H9 (cell line): Measurements from ENCODE around the gene PRR13. TPM values are rescaled to one million over a fixed set of nuclear protein-coding genes. Genes with fewer than 3 reads are reported as not detected.

ENCODE experiments used
- DNase-seq: peaks from one replicate; pipeline ENCODE4 v3.0.0-alpha.2; 2017
- H2AFZ ChIP-seq: one replicate; pipeline ENCODE4 v1.6.1; 2013; ENCODE audit warnings: mild to moderate bottlenecking, low read length, control low read depth, moderate library complexity
- H2AK5ac ChIP-seq: 2 replicates; pipeline ENCODE4 v1.6.1; 2013; ENCODE audit warnings: low read length, control low read depth, mixed read lengths; ENCODE audit not compliant: insufficient read length
- H2BK120ac ChIP-seq: one replicate; pipeline ENCODE4 v1.6.1; 2013; ENCODE audit warnings: low read depth, mild to moderate bottlenecking, low read length, control low read depth, inconsistent platforms; ENCODE audit not compliant: poor library complexity, severe bottlenecking
- H2BK12ac ChIP-seq: 2 replicates; pipeline ENCODE4 v1.6.1; 2013; ENCODE audit warnings: low read length, control low read depth, mixed read lengths, low read depth; ENCODE audit not compliant: insufficient read length
- H2BK15ac ChIP-seq: 2 replicates; pipeline ENCODE4 v1.6.1; 2013; ENCODE audit warnings: low read depth, low read length, control low read depth
- H2BK20ac ChIP-seq: one replicate; pipeline ENCODE4 v1.6.1; 2013; ENCODE audit warnings: low read depth, mild to moderate bottlenecking, low read length, control low read depth, inconsistent platforms; ENCODE audit not compliant: poor library complexity, severe bottlenecking
- H2BK5ac ChIP-seq: 2 replicates; pipeline ENCODE4 v1.6.1; 2013; ENCODE audit warnings: low read length, control low read depth, mixed read lengths; ENCODE audit not compliant: insufficient read length
- H3K14ac ChIP-seq: 2 replicates; pipeline ENCODE4 v1.6.1; 2013; ENCODE audit warnings: low read length, control low read depth; ENCODE audit not compliant: insufficient read depth
- H3K18ac ChIP-seq: 2 replicates; pipeline ENCODE4 v1.6.1; 2013; ENCODE audit warnings: low read depth, mild to moderate bottlenecking, mixed read lengths, low read length, control low read depth; ENCODE audit not compliant: insufficient read length
- H3K23ac ChIP-seq: 2 replicates; pipeline ENCODE4 v1.6.1; 2013; ENCODE audit warnings: low read length, control low read depth, mixed read lengths, low read depth; ENCODE audit not compliant: insufficient read length
- H3K23me2 ChIP-seq: 2 replicates; pipeline ENCODE4 v1.6.1; 2013; ENCODE audit warnings: low read depth, mild to moderate bottlenecking, mixed read lengths, low read length, control low read depth; ENCODE audit not compliant: insufficient read length, poor library complexity, severe bottlenecking
- H3K27ac ChIP-seq: 2 replicates; pipeline ENCODE4 v1.5.1; 2013; ENCODE audit warnings: low read length, control low read depth, mixed read lengths, low read depth; ENCODE audit not compliant: insufficient read length
- H3K27me3 ChIP-seq: 2 replicates; pipeline ENCODE4 v1.6.1; 2013; ENCODE audit warnings: low read length, control low read depth, inconsistent platforms; ENCODE audit not compliant: insufficient read depth
- H3K4ac ChIP-seq: 2 replicates; pipeline ENCODE4 v1.6.1; 2013; ENCODE audit warnings: low read depth, mild to moderate bottlenecking, control low read depth, inconsistent platforms, low read length, moderate library complexity
- H3K4me1 ChIP-seq: 2 replicates; pipeline ENCODE4 v1.6.1; 2013; ENCODE audit warnings: low read length, control low read depth, inconsistent platforms; ENCODE audit not compliant: insufficient read depth
- H3K4me2 ChIP-seq: 2 replicates; pipeline ENCODE4 v1.6.1; 2013; ENCODE audit warnings: low read length, control low read depth, mixed read lengths; ENCODE audit not compliant: insufficient read length, insufficient read depth
- H3K56ac ChIP-seq: 2 replicates; pipeline ENCODE4 v1.6.1; 2013; ENCODE audit warnings: low read depth, mild to moderate bottlenecking, mixed read lengths, low read length, control low read depth; ENCODE audit not compliant: insufficient read length
- H3K79me1 ChIP-seq: 2 replicates; pipeline ENCODE4 v1.6.1; 2013; ENCODE audit warnings: low read depth, mild to moderate bottlenecking, moderate library complexity, low read length, control low read depth, inconsistent platforms; ENCODE audit not compliant: insufficient read depth, poor library complexity, severe bottlenecking
- H3K79me2 ChIP-seq: 2 replicates; pipeline ENCODE4 v1.6.1; 2013; ENCODE audit warnings: low read length, control low read depth, inconsistent platforms; ENCODE audit not compliant: insufficient read depth
- H3K9ac ChIP-seq: 2 replicates; pipeline ENCODE4 v1.6.1; 2013; ENCODE audit warnings: low read length, control low read depth, mixed read lengths; ENCODE audit not compliant: insufficient read length; ENCODE audit errors: extremely low read depth
- H3K9me3 ChIP-seq: one replicate; pipeline ENCODE4 v1.6.1; 2013; ENCODE audit warnings: low read depth, low read length, inconsistent platforms; ENCODE audit not compliant: control insufficient read depth
- H3T11ph ChIP-seq: one replicate; pipeline ENCODE4 v1.6.1; 2013; ENCODE audit warnings: mild to moderate bottlenecking, low read length, control low read depth, inconsistent platforms
- H4K20me1 ChIP-seq: one replicate; pipeline ENCODE4 v1.6.1; 2013; ENCODE audit not compliant: control insufficient read depth, insufficient read length, insufficient read depth
- H4K5ac ChIP-seq: 2 replicates; pipeline ENCODE4 v1.6.1; 2013; ENCODE audit warnings: low read depth, mild to moderate bottlenecking, mixed read lengths, low read length, control low read depth; ENCODE audit not compliant: insufficient read length
- H4K8ac ChIP-seq: replicated peaks from 2 replicates; pipeline ENCODE4 v1.6.1; 2013; ENCODE audit warnings: low read length, control low read depth, mixed read lengths, low read depth; ENCODE audit not compliant: insufficient read length
- H4K91ac ChIP-seq: 2 replicates; pipeline ENCODE4 v1.6.1; 2013; ENCODE audit warnings: low read depth, mild to moderate bottlenecking, moderate library complexity, mixed read lengths, low read length, control low read depth; ENCODE audit not compliant: insufficient read length
- H3K27ac Mint-ChIP-seq, 3 experiments: 2 replicates in 2 of 3; 3 replicates in 1 of 3; pipeline ENCODE4 v1.8.0; 2020 to 2021; ENCODE audit warnings: mixed read lengths in 3 of 3, mild to moderate bottlenecking in 1 of 3, moderate library complexity in 1 of 3
- H3K27me3 Mint-ChIP-seq: 2 replicates; pipeline ENCODE4 v1.8.0; 2021; ENCODE audit warnings: low read depth, mild to moderate bottlenecking, moderate library complexity, mixed read lengths
- H3K36me3 Mint-ChIP-seq, 3 experiments: 2 replicates in 2 of 3; 3 replicates in 1 of 3; pipeline ENCODE4 v1.8.0; 2020 to 2021; ENCODE audit warnings: low read depth in 3 of 3, mixed read lengths in 3 of 3; ENCODE audit not compliant: insufficient read depth in 1 of 3
- H3K4me1 Mint-ChIP-seq, 2 experiments: 2 replicates each; pipeline ENCODE4 v1.8.0; 2020; ENCODE audit warnings: mixed read lengths in 2 of 2
- H3K4me3 Mint-ChIP-seq, 2 experiments: 2 replicates in 1 of 2; 3 replicates in 1 of 2; pipeline ENCODE4 v1.8.0; 2020 to 2021; ENCODE audit warnings: mild to moderate bottlenecking in 2 of 2, mixed read lengths in 2 of 2, moderate library complexity in 1 of 2
- H3K9me3 Mint-ChIP-seq, 2 experiments: 2 replicates in 1 of 2; 3 replicates in 1 of 2; pipeline ENCODE4 v1.8.0; 2020; ENCODE audit warnings: mild to moderate bottlenecking in 2 of 2, mixed read lengths in 2 of 2, moderate library complexity in 1 of 2
- CTCF ChIP-seq: fragments of 200-600 bp; sonication (generic); conservative IDR thresholded peaks from 3 replicates; pipeline ENCODE4 v1.8.0; 2021; ENCODE audit warnings: antibody characterized with exemption, mild to moderate bottlenecking
- WGBS: extraction: QIAGEN DNeasy Blood & Tissue Kit; methylation state at CpG from one replicate; pipeline ENCODE4 v1.1.7; 2013; ENCODE audit warnings: missing lambda C conversion rate, low lambda C conversion rate, mixed read lengths; ENCODE audit not compliant: insufficient read length; ENCODE audit errors: extremely low coverage; 5-methylcytosine and 5-hydroxymethylcytosine counted together
- total RNA-seq: library from RNA; stranded (reverse); gene quantifications from 2 replicates; pipeline ENCODE4 v1.2.1, GENCODE V29; 2021

Gene PRR13
- total RNA-seq, 1 experiment from 2014 or later = 147 TPM

GRCh38 chr12:53493610-53494391 lies 52.3 kb downstream of the PRR13 start:
- no peak overlapping the region for H3K23ac ChIP-seq
- H2BK120ac ChIP-seq = no peak overlapping the region
- H3K27me3 Mint-ChIP-seq = no peaks in the 10 kb centered on the region; the same call in none of the 2 replicates
- H3K9ac ChIP-seq = peak overlapping the region; percentile 20
- no peaks in the 10 kb centered on the region for H3K9me3 ChIP-seq
- no peaks in the 10 kb centered on the region for H3K9me3 Mint-ChIP-seq
- H2BK5ac ChIP-seq = no peak overlapping the region
- H3K27me3 ChIP-seq = no peaks in the 10 kb centered on the region
- no peak overlapping the region for H3K18ac ChIP-seq
- no peak for DNase-seq
- peaks cover 2% of the 10 kb centered on the region for H4K20me1 ChIP-seq
- H2AFZ ChIP-seq = no peak overlapping the region
- peaks cover 14% of the 10 kb centered on the region for H3K23me2 ChIP-seq
- H2AK5ac ChIP-seq = no peak overlapping the region
- H3K79me1 ChIP-seq = peaks cover 2% of the 10 kb centered on the region
- H3K36me3 Mint-ChIP-seq = peaks cover 0 to 11% (median 1%) of the 10 kb centered on the region in 3 experiments; a peak in 1 of 7 replicates
- no peak overlapping the region for H4K5ac ChIP-seq
- peaks cover 6% of the 10 kb centered on the region; the same call in 1 of the 2 replicates for H3K4me1 ChIP-seq
- H4K8ac ChIP-seq = no peak overlapping the region
- no CpG with 5 or more reads among the region's 11 CpGs for WGBS
- H2BK20ac ChIP-seq = no peak overlapping the region
- no peak for TF ChIP-seq CTCF
- peak overlapping the region; percentile 72 to 93 for H3K4me3 Mint-ChIP-seq
- H2BK12ac ChIP-seq = no peak overlapping the region
- no peaks in the 10 kb centered on the region for H3K79me2 ChIP-seq
- H3K56ac ChIP-seq = no peak overlapping the region
- H3T11ph ChIP-seq = no peak overlapping the region
- H3K14ac ChIP-seq = no peak overlapping the region
- H2BK15ac ChIP-seq = no peak overlapping the region
- peak overlapping the region; percentile 74 for H3K4me2 ChIP-seq
- H3K27ac Mint-ChIP-seq = peak overlapping the region; percentile 94 to 98 (median 97); a peak in 5 of 7 replicates
- no peak overlapping the region for H3K4ac ChIP-seq
- no peak overlapping the region for H4K91ac ChIP-seq
- no peak overlapping the region for H3K27ac ChIP-seq
- H3K4me1 Mint-ChIP-seq = peaks cover 55 to 61% of the 10 kb centered on the region in 2 experiments

Other genes starting within 250 kb of the PRR13 start
- 0.26 and 0.39 TPM in 2 replicates for gene ITGB7, start 234.5 kb upstream of the PRR13 start, total RNA-seq
- 42.6 and 43.7 TPM in 2 replicates for gene RARG, start 209.5 kb upstream of the PRR13 start, total RNA-seq
- 43.2 and 43.3 TPM in 2 replicates for gene ESPL1, start 173.4 kb upstream of the PRR13 start, total RNA-seq
- gene PFDN5, start 146.2 kb upstream of the PRR13 start, total RNA-seq = 285 and 292 TPM in 2 replicates
- gene MYG1, start 142.0 kb upstream of the PRR13 start, total RNA-seq = 89.5 and 91.8 TPM in 2 replicates
- 83.9 and 85.8 TPM in 2 replicates for gene AAAS, start 120.1 kb upstream of the PRR13 start, total RNA-seq
- not detected in 2 replicates for gene SP7, start 105.4 kb upstream of the PRR13 start, total RNA-seq
- 76.4 and 76.8 TPM in 2 replicates for gene SP1, start 61.6 kb upstream of the PRR13 start, total RNA-seq
- not detected in 2 replicates for gene AMHR2, start 17.9 kb upstream of the PRR13 start, total RNA-seq
- gene PCBP2, start 10.4 kb downstream of the PRR13 start, total RNA-seq = 1,184 and 1,207 TPM in 2 replicates
- 22.3 and 26.6 TPM in 2 replicates for gene MAP3K12, start 57.7 kb downstream of the PRR13 start, total RNA-seq
- gene TARBP2, start 59.5 kb downstream of the PRR13 start, total RNA-seq = 79.2 and 80.1 TPM in 2 replicates
- gene NPFF, start 65.8 kb downstream of the PRR13 start, total RNA-seq = not detected in 2 replicates
- gene ATF7, start 184.6 kb downstream of the PRR13 start, total RNA-seq = 17.7 and 18.4 TPM in 2 replicates
- 379 and 389 TPM in 2 replicates for gene ATP5MC2, start 234.3 kb downstream of the PRR13 start, total RNA-seq